Fibroblast of lung (primary cell): Measurements from ENCODE around the gene TM9SF2. TPM values are rescaled to one million over a fixed set of nuclear protein-coding genes. Genes with fewer than 3 reads are reported as not detected.

Experiments used
- DNase-seq, 2 donors: peaks; one replicate each; pipeline versions ENCODE4 v3.0.0 to v3.0.0-alpha.2; 2010; ENCODE audit warnings: low read depth in 2 of 2
- H2AFZ ChIP-seq: 2 replicates; pipeline ENCODE4 v1.5.1; 2012; ENCODE audit warnings: low read length, control low read depth, inconsistent platforms
- H3K27ac ChIP-seq: 2 replicates; pipeline ENCODE4 v1.5.1; 2011; ENCODE audit warnings: low read length, control low read depth; ENCODE audit not compliant: insufficient read depth
- H3K27me3 ChIP-seq: 2 replicates; pipeline ENCODE4 v1.5.1; 2011; ENCODE audit warnings: mild to moderate bottlenecking, low read length; ENCODE audit not compliant: control insufficient read depth, insufficient read depth
- H3K36me3 ChIP-seq: 2 replicates; pipeline ENCODE4 v1.5.1; 2011; ENCODE audit warnings: low read length; ENCODE audit not compliant: control insufficient read depth, insufficient read depth
- H3K4me1 ChIP-seq: 2 replicates; pipeline ENCODE4 v1.5.1; 2011; ENCODE audit warnings: low read length; ENCODE audit not compliant: control insufficient read depth, insufficient read depth; ENCODE audit errors: extremely low read depth
- H3K4me2 ChIP-seq: 2 replicates; pipeline ENCODE4 v1.5.1; 2011; ENCODE audit warnings: low read length, control low read depth; ENCODE audit not compliant: insufficient read depth; ENCODE audit errors: extremely low read depth
- H3K4me3 ChIP-seq, 4 experiments: fragments of 200-600 bp in 1 of 4; sonication (generic) in 1 of 4; replicated peaks in 1 of 4; 2 replicates each; pipeline ENCODE4 v1.5.1; 2011 to 2016; ENCODE audit warnings: low read length in 4 of 4, low read depth in 3 of 4, mild to moderate bottlenecking in 3 of 4, control low read depth in 2 of 4, inconsistent platforms in 1 of 4, mixed read lengths in 1 of 4; ENCODE audit not compliant: insufficient read depth in 1 of 4; ENCODE audit errors: control extremely low read depth in 1 of 4
- H3K79me2 ChIP-seq: 2 replicates; pipeline ENCODE4 v1.5.1; 2012; ENCODE audit warnings: mild to moderate bottlenecking, low read length, inconsistent platforms; ENCODE audit not compliant: control insufficient read depth, insufficient read depth
- H3K9ac ChIP-seq: 2 replicates; pipeline ENCODE4 v1.5.1; 2011; ENCODE audit warnings: mild to moderate bottlenecking, low read length, control low read depth; ENCODE audit not compliant: insufficient read depth
- H3K9me3 ChIP-seq: 2 replicates; pipeline ENCODE4 v1.5.1; 2012; ENCODE audit warnings: low read depth, low read length; ENCODE audit not compliant: control insufficient read depth, insufficient read depth
- H4K20me1 ChIP-seq: 2 replicates; pipeline ENCODE4 v1.5.1; 2011; ENCODE audit warnings: low read length; ENCODE audit not compliant: control insufficient read depth, insufficient read depth; ENCODE audit errors: extremely low read depth
- CTCF ChIP-seq, 2 donors: IDR thresholded peaks in 1 of 2; conservative IDR thresholded peaks in 1 of 2; 1 replicate in 1 of 2; 2 replicates in 1 of 2; pipeline ENCODE4 v1.5.1; 2011 to 2012; ENCODE audit warnings: low read length in 2 of 2, control low read depth in 1 of 2, inconsistent platforms in 1 of 2, low read depth in 1 of 2, mild to moderate bottlenecking in 1 of 2
- EZH2 ChIP-seq: IDR thresholded peaks from 2 replicates; pipeline ENCODE4 v1.5.1; 2012; ENCODE audit warnings: low read length, control low read depth, mild to moderate bottlenecking; ENCODE audit errors: missing control alignments
- polyA plus RNA-seq, 2 donors: library from polyadenylated mRNA; depleted of rRNA in 1 of 2; stranded (reverse) in 1 of 2; unstranded in 1 of 2; fragments of >200 nt; gene quantifications; 2 replicates each; pipeline ENCODE4 v1.2.1, GENCODE V29; 2011 to 2012; ENCODE audit warnings: missing spikeins in 1 of 2
- total RNA-seq: library from RNA; depleted of rRNA; stranded (reverse); fragments of >200 nt; gene quantifications from 2 replicates; pipeline ENCODE4 v1.2.1, GENCODE V29; 2014

Gene TM9SF2
- total and polyA plus RNA-seq, 2 donors (not counting 1 experiment from before 2014, with no cell fraction given) = 109 to 149 TPM

DNA sequence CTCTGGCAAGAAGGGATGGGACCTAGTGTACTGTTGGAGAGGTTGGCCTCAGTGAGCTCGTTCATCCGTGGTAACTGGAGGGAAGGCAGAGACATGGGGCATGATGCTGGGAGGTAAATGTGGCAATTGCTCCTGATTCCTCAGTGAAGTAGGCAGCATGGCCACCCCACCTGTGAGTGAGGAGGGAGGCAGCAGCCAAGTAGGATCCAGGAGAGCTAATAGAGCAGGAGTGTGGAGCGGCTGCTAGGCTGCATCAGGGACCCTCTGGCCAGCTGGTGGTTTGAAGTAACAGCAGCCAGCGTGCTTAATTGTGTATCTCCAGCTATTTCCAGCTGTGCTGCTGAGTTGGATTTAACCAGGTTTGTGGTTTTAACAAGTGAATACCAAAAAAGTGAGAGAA lies 24.7 kb downstream of the TM9SF2 start:
- Histone ChIP-seq H3K36me3 (peaks cover 10% of the 10 kb centered on the region), H3K27me3 (no peaks in the 10 kb centered on the region), H3K4me2 (no peak overlapping the region), H3K4me1 (no peaks in the 10 kb centered on the region), H2AFZ (no peak overlapping the region), H3K9ac (no peak overlapping the region), H3K4me3 (no peak overlapping the region), H3K79me2 (no peaks in the 10 kb centered on the region), H3K27ac (no peak overlapping the region), H3K9me3 (no peaks in the 10 kb centered on the region), H4K20me1 (no peaks in the 10 kb centered on the region)
- TF ChIP-seq CTCF (conservative IDR thresholded peaks at IDR 0.05 in 1 of 2, IDR thresholded peaks at IDR 0.05 in 1 of 2; ENCODE audit: low read depth in 1 of 2, low read length in 2 of 2) = no peak
- TF ChIP-seq EZH2 = no peak
- DNase-seq = no peak

DNA sequence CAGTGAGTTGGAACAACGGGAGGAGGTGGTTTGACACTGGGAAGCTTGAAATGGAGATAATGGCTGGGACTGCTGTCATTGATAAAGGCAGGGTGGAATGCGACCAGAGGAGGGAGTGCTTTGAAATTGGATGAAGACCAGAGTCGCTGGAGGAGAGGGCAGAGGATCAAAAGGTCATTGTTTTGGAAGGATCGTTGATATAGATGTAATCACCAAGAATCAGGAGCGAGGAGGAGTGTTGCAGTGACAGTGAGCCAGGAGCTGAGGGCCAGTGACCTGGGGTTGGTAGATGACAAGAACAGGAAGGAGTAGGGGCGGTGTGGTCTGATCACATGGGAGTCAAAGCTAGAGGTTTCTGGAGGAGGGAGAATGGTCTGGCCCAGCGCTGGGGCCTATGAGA lies 25.3 kb downstream of the TM9SF2 start:
- Histone ChIP-seq H3K27ac (no peak overlapping the region), H3K9me3 (no peaks in the 10 kb centered on the region), H3K4me3 (no peak overlapping the region), H3K9ac (no peak overlapping the region), H3K79me2 (no peaks in the 10 kb centered on the region), H3K4me2 (no peak overlapping the region), H4K20me1 (no peaks in the 10 kb centered on the region), H2AFZ (no peak overlapping the region), H3K4me1 (no peaks in the 10 kb centered on the region), H3K36me3 (peaks cover 7% of the 10 kb centered on the region), H3K27me3 (no peaks in the 10 kb centered on the region)
- TF ChIP-seq CTCF (conservative IDR thresholded peaks at IDR 0.05 in 1 of 2, IDR thresholded peaks at IDR 0.05 in 1 of 2; ENCODE audit: low read depth in 1 of 2, low read length in 2 of 2) (no peak), EZH2 (no peak)
- DNase-seq = no peak

DNA sequence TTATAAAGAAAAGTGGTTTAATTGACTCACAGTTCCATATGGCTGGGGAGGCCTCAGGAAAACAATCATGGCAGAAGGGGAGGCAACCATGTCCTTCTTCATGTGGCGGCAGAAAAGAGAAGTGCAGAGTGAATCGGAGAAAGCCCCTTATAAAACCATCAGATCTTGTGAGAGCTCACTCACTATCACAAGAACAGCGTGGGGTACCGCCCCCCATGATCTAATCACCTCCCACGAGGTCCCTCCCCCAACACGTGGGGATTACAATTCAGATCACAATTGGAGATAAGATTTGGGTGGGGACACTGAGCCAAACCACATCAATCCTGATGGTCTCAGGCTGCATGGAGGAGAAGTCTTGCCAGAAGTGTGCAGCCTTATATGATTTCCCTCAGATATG lies 26.0 kb downstream of the TM9SF2 start:
- no peaks in the 10 kb centered on the region for H3K79me2 ChIP-seq
- H4K20me1 ChIP-seq = no peaks in the 10 kb centered on the region
- no peaks in the 10 kb centered on the region for H3K4me1 ChIP-seq
- no peaks in the 10 kb centered on the region for H3K27me3 ChIP-seq
- no peaks in the 10 kb centered on the region for H3K9me3 ChIP-seq
- H3K36me3 ChIP-seq = peaks cover 7% of the 10 kb centered on the region
- no peak for DNase-seq
- no peak overlapping the region for H3K4me2 ChIP-seq
- no peak overlapping the region for H2AFZ ChIP-seq
- no peak overlapping the region for H3K27ac ChIP-seq
- no peak overlapping the region for H3K9ac ChIP-seq
- H3K4me3 ChIP-seq = no peak overlapping the region
- TF ChIP-seq CTCF (conservative IDR thresholded peaks at IDR 0.05 in 1 of 2, IDR thresholded peaks at IDR 0.05 in 1 of 2; ENCODE audit: low read depth in 1 of 2, low read length in 2 of 2) = no peak
- no peak for TF ChIP-seq EZH2
